GM12891 (cell line): ENCODE data around the gene HTR4.

Experiments used
- PAX5 ChIP-seq: IDR thresholded peaks from 2 replicates; pipeline ENCODE4 v1.6.1; 2011; ENCODE audit warnings: low read length, moderate library complexity, mild to moderate bottlenecking; ENCODE audit not compliant: insufficient read depth, severe bottlenecking
- POLR2A ChIP-seq: IDR thresholded peaks from 2 replicates; pipeline ENCODE4 v1.6.1; 2011; ENCODE audit warnings: low read depth, low read length, control low read depth
- POLR2AphosphoS5 ChIP-seq: IDR thresholded peaks from 2 replicates; pipeline ENCODE4 v1.6.1; 2011; ENCODE audit warnings: low read depth, low read length, control low read depth
- POU2F2 ChIP-seq: IDR thresholded peaks from 2 replicates; pipeline ENCODE4 v1.6.1; 2011; ENCODE audit warnings: low read depth, mild to moderate bottlenecking, control low read depth, low read length, moderate library complexity
- SPI1 ChIP-seq: IDR thresholded peaks from 2 replicates; pipeline ENCODE4 v1.6.1; 2011; ENCODE audit warnings: low read depth, low read length, control low read depth
- TAF1 ChIP-seq: IDR thresholded peaks from 2 replicates; pipeline ENCODE4 v1.6.1; 2011; ENCODE audit warnings: low read depth, low read length, control low read depth

DNA sequence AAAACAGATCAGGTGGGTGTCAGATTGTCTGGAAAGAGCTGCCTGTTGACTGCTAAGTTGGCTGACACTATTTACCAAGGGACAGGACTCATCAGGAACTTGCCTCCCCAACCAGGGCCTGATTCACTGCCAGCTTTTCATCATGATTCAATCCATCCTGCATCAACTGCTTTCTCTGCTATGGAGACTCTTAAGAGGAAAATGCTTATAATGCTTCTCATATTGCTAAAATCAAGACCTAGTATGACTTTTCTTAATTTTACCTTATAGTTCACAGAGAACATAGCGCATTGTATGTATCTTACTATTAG lies 21.3 kb downstream of the HTR4 start:
- TF ChIP-seq POLR2A (no peak), TAF1 (no peak), POLR2AphosphoS5 (no peak), SPI1 (no peak), PAX5 (no peak), POU2F2 (no peak)
